SU-DHL-6 (cell line): Measurements from ENCODE around the gene EEFSEC.

Experiments
- H2AFZ ChIP-seq: fragments of 200-600 bp; sonication (generic); 2 replicates; pipeline ENCODE4 v1.6.1; 2014; ENCODE audit warnings: low read depth, mild to moderate bottlenecking, moderate library complexity, mixed read lengths, antibody characterized with exemption, low read length; ENCODE audit not compliant: severe bottlenecking
- H3F3A ChIP-seq: fragments of 200-600 bp; shearing (Covaris generic); 2 replicates; pipeline ENCODE4 v1.6.0; 2016; ENCODE audit warnings: antibody characterized with exemption, mild to moderate bottlenecking; ENCODE audit not compliant: insufficient read depth
- H3K27ac ChIP-seq: fragments of 200-600 bp; sonication (generic); 2 replicates; pipeline ENCODE4 v1.5.1; 2016; ENCODE audit warnings: low read depth, mild to moderate bottlenecking, low read length, moderate library complexity, mixed read lengths
- H3K27me3 ChIP-seq: fragments of 200-600 bp; sonication (generic), shearing (Covaris generic); 2 replicates; pipeline ENCODE4 v1.6.0; 2014; ENCODE audit warnings: mild to moderate bottlenecking, low read length
- H3K36me3 ChIP-seq: fragments of 200-600 bp; sonication (generic); 2 replicates; pipeline ENCODE4 v1.6.1; 2014; ENCODE audit warnings: mild to moderate bottlenecking, low read length, mixed read lengths
- H3K4me2 ChIP-seq: fragments of 300-600, 200-600 bp; shearing (Covaris generic), sonication (generic); 2 replicates; pipeline ENCODE4 v1.6.0; 2014; ENCODE audit warnings: low read length, low read depth, mild to moderate bottlenecking; ENCODE audit not compliant: poor library complexity, severe bottlenecking
- H3K4me3 ChIP-seq: fragments of 200-600 bp; sonication (generic); 2 replicates; pipeline ENCODE4 v1.5.1; 2014; ENCODE audit warnings: antibody characterized with exemption, low read length, mild to moderate bottlenecking, mixed read lengths; ENCODE audit not compliant: insufficient read depth, poor library complexity, severe bottlenecking
- H3K79me2 ChIP-seq: fragments of 200-600 bp; sonication (generic); 2 replicates; pipeline ENCODE4 v1.6.1; 2014; ENCODE audit warnings: mild to moderate bottlenecking, low read length, moderate library complexity; ENCODE audit not compliant: insufficient read depth
- H3K9ac ChIP-seq: fragments of 200-600 bp; sonication (generic); 2 replicates; pipeline ENCODE4 v1.7.0; 2014; ENCODE audit warnings: mild to moderate bottlenecking, low read length
- H3K9me2 ChIP-seq: fragments of 200-600 bp; sonication (generic); replicated peaks from 2 replicates; pipeline ENCODE4 v1.6.1; 2014; ENCODE audit warnings: low read length; ENCODE audit not compliant: insufficient read depth
- H3K9me3 ChIP-seq: fragments of 200-600 bp; sonication (generic); 2 replicates; pipeline ENCODE4 v1.6.1; 2014; ENCODE audit warnings: low read length, mixed read lengths; ENCODE audit not compliant: insufficient read depth
- H4K20me1 ChIP-seq: fragments of 200-600 bp; sonication (generic); 2 replicates; pipeline ENCODE4 v1.6.1; 2014; ENCODE audit warnings: low read depth, mild to moderate bottlenecking, antibody characterized with exemption, low read length, moderate library complexity, mixed read lengths
- EZH2phosphoT487 ChIP-seq: fragments of 200-600 bp; sonication (generic), shearing (Covaris generic); conservative IDR thresholded peaks from 2 replicates; pipeline ENCODE4 v1.6.1; 2018; ENCODE audit warnings: mild to moderate bottlenecking, antibody characterized with exemption, low read length, moderate library complexity, mixed read lengths
- TF ChIP-seq, protein P1 (sequence below): fragments of 200-600 bp; sonication (generic); IDR thresholded peaks from one replicate; pipeline ENCODE4 v1.5.1; 2017; ENCODE audit warnings: antibody characterized with exemption, mild to moderate bottlenecking, low read length, moderate library complexity; ENCODE audit not compliant: insufficient read depth, poor library complexity, severe bottlenecking

The EEFSEC gene

DNA sequence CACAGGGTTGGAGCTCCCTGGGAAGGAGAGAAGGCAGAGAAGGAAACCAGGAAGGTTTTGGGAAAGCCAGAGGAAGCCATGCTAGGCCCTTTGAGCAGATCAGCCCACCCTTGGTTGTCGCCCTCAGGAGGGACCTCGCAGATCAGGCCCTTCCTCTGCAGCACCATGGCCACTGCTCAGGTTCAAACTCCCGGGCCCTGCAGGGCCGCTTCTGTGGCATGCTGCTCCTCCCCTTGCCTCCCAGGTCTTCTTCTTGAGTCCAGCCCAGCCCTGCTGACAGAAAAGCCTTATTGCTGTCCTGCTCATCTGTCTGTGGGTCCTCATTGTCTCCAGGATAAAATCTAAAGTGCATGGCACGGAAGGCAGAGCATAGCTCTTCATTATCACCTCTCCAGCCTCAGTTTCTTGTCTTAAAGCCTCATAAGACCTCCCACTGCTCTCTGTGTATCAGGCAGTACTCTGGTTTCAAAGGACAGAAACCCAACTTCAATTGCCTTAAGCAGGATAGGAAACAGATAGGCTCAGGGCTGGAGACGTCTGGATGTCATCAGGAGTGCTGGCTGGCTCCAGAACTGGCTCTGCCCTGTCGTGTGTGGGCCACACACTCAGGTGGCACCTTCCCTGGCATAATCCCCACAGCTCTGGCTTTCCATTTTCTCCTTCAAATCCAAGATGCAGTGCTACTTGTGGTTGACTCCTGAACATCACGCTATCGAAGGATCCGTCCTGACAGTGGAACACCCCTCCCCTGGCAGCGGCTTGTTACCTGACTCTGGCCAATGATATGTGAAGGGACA is 118.5 kb downstream of the EEFSEC start:
- no peaks in the 10 kb centered on the region for H3K9me3 ChIP-seq
- no peak overlapping the region for H3K4me3 ChIP-seq
- no peaks in the 10 kb centered on the region for H3K9me2 ChIP-seq
- no peaks in the 10 kb centered on the region for H3K79me2 ChIP-seq
- no peaks in the 10 kb centered on the region for H3K27me3 ChIP-seq
- no peak overlapping the region for H3K27ac ChIP-seq
- H2AFZ ChIP-seq, result no peak overlapping the region
- no peaks in the 10 kb centered on the region for H3K36me3 ChIP-seq
- no peaks in the 10 kb centered on the region for H3F3A ChIP-seq
- H3K4me2 ChIP-seq, result no peak overlapping the region
- H4K20me1 ChIP-seq, result no peaks in the 10 kb centered on the region
- TF ChIP-seq, protein P1, sequence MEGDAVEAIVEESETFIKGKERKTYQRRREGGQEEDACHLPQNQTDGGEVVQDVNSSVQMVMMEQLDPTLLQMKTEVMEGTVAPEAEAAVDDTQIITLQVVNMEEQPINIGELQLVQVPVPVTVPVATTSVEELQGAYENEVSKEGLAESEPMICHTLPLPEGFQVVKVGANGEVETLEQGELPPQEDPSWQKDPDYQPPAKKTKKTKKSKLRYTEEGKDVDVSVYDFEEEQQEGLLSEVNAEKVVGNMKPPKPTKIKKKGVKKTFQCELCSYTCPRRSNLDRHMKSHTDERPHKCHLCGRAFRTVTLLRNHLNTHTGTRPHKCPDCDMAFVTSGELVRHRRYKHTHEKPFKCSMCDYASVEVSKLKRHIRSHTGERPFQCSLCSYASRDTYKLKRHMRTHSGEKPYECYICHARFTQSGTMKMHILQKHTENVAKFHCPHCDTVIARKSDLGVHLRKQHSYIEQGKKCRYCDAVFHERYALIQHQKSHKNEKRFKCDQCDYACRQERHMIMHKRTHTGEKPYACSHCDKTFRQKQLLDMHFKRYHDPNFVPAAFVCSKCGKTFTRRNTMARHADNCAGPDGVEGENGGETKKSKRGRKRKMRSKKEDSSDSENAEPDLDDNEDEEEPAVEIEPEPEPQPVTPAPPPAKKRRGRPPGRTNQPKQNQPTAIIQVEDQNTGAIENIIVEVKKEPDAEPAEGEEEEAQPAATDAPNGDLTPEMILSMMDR, result no peak
- TF ChIP-seq EZH2phosphoT487, result no peak
- no peak overlapping the region for H3K9ac ChIP-seq

DNA sequence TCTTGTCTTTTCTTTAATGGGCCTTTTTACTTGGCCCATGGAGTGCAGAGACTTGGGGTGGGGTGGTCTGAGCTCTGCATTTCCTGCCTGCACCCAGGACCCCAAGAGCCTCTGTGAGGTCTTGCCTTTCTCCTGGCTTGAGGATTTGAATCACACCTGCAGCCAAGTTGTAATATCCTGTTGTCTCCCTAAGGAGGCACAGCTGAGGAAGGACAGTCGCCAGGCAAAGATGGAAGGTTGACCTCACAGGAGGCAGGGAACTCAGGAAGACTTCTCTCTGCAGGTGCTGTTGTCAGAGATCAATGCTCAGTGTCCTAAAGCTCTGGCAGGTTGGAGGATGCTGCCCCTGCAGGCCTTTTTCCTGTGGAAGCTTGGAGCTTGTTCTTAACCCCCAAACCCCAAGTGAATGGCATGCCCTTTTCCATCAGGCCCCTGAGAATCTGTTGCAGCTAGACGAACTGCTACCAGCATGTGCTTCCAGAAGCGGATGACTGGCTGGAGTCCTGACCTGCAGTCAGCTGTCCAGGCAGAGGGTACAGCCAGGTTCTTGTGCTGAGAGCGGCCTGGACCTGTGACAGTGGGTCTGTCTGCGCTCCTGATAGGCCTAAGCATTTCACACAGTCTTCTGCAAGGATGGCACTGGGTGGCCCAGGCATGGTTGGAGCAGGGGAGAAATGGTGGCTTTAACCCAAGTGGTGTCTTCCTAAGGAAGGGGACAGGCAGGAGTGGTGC is 120.0 kb downstream of the EEFSEC start:
- H3K4me2 ChIP-seq, result no peak overlapping the region
- H3K4me3 ChIP-seq, result no peak overlapping the region
- H3K36me3 ChIP-seq, result no peaks in the 10 kb centered on the region
- H3K9ac ChIP-seq, result no peak overlapping the region
- H3K9me2 ChIP-seq, result no peaks in the 10 kb centered on the region
- H4K20me1 ChIP-seq, result no peaks in the 10 kb centered on the region
- H3K27me3 ChIP-seq, result no peaks in the 10 kb centered on the region
- H3K9me3 ChIP-seq, result no peaks in the 10 kb centered on the region
- H3K79me2 ChIP-seq, result no peaks in the 10 kb centered on the region
- H3F3A ChIP-seq, result no peaks in the 10 kb centered on the region
- TF ChIP-seq, protein P1, result no peak
- TF ChIP-seq EZH2phosphoT487, result no peak
- no peak overlapping the region for H3K27ac ChIP-seq
- no peak overlapping the region for H2AFZ ChIP-seq

DNA sequence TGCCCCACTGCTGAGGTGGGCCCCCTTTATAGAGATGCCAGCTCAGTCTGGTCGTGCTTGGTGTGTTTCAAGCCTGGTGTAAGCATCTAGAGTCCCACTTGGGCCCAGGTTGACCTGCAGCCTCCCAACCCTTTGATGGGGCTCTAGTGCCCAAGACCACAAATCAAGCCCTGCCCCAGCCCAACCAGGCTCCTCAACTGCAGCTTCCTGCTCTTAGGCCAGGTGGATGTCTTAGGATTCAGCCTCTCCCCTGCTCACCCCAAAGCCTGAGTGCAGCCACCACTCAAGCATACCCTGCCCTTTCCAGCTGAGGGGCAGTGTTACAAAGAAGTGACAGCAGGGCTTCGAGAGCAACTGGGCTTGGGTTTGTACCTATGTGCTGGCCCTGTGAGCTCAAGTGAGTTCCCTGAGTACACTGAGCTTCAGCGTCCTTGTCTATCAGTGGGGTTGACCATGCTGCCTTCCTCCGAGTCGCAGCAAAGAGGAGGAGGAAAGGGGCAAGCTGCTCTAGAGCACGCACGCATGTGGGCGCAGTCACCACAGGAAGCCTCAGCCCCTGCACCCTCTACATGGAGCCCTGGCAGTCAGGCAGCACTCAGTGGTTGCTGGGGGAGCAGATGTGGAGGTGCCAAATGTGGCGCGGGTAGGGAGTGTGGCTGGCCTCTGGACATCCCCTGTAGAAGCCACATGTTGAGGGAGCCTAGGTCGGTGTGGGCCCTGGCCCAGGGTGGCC is 120.7 kb downstream of the EEFSEC start:
- no peaks in the 10 kb centered on the region for H4K20me1 ChIP-seq
- H3F3A ChIP-seq, result no peaks in the 10 kb centered on the region
- no peak overlapping the region for H3K27ac ChIP-seq
- H3K9ac ChIP-seq, result no peak overlapping the region
- no peaks in the 10 kb centered on the region for H3K9me3 ChIP-seq
- H3K4me2 ChIP-seq, result no peak overlapping the region
- no peaks in the 10 kb centered on the region for H3K36me3 ChIP-seq
- TF ChIP-seq, protein P1, result no peak
- H3K27me3 ChIP-seq, result no peaks in the 10 kb centered on the region
- no peaks in the 10 kb centered on the region for H3K79me2 ChIP-seq
- H2AFZ ChIP-seq, result no peak overlapping the region
- no peak overlapping the region for H3K4me3 ChIP-seq
- H3K9me2 ChIP-seq, result no peaks in the 10 kb centered on the region
